ENCODE results near the gene SERPINB7.

The SERPINB7 gene

DNA sequence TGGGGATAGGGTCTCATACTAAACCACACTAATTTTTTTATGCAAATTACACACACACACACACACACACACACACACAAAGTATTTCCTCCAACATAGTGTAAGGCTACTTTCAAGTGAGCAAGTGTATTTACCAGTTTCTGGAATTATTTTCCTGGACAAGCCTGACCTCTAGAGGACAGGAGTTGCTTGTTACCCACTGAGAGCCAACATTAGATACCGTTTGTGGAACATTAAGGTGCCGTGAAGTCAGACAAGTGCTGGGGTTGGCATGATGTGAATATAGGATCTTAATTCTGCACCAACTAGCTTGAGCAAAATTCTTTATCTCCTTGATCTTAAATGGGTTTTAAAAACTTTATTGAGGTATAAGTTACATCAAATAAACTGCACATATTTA lies 72.9 kb downstream of the SERPINB7 start:
- Histone ChIP-seq H3K9ac (ENCODE audit: low read depth, low read length) (no peak overlapping the region), H3K9me3 (ENCODE audit: control insufficient read depth, insufficient read depth, low read length) (no peaks in the 10 kb centered on the region), H3K36me3 (ENCODE audit: insufficient read depth, low read length) (no peaks in the 10 kb centered on the region), H3K4me1 (ENCODE audit: insufficient read depth, low read length) (no peaks in the 10 kb centered on the region)

DNA sequence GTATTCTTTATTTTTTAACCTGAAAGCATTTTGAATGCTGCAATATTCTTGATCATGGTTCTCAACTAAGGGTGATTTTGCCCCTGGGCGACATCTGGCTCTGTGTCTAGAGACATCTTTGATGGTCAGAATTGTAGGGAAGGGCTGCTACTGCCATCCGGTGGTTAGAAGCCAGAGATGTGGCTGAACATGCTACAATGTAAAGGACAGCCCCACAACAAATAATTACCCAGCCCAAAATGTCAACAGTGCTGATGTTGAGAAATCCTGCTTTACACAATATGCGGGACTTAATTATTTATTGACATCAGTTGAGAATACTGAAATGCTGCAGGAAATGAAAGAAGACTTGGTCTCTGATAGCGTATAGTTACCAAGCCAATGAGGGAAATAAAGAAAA lies 74.8 kb downstream of the SERPINB7 start:
- Histone ChIP-seq H3K4me1 (ENCODE audit: insufficient read depth, low read length) (no peaks in the 10 kb centered on the region), H3K9ac (ENCODE audit: low read depth, low read length) (no peak overlapping the region), H3K36me3 (ENCODE audit: insufficient read depth, low read length) (no peaks in the 10 kb centered on the region), H3K9me3 (ENCODE audit: control insufficient read depth, insufficient read depth, low read length) (no peaks in the 10 kb centered on the region)

DNA sequence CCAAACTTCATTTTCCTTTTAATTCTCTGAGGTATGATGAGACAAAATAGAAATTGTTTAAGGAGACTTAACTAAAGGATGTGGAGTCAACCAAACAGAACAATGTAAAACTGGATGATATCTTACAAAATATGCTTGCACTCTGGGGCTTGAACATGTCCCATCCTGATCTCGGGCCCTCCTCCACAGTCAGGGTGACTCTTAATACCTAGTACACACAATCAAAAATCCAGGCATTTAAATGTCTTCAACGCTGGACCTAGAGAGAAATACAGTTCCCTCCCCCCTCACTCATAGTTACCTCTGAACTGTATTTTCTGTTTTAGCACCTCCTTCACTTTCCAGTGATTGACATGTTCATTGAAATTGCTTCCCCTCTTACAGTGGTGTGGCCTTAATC lies 75.4 kb downstream of the SERPINB7 start:
- no peaks in the 10 kb centered on the region for H3K9me3 ChIP-seq (ENCODE audit: control insufficient read depth, insufficient read depth, low read length)
- no peak overlapping the region for H3K9ac ChIP-seq (ENCODE audit: low read depth, low read length)
- H3K36me3 ChIP-seq (ENCODE audit: insufficient read depth, low read length) = no peaks in the 10 kb centered on the region
- no peaks in the 10 kb centered on the region for H3K4me1 ChIP-seq (ENCODE audit: insufficient read depth, low read length)
